Testis (tissue), 3 donors: Measurements from ENCODE around the gene GPR68. TPM values are rescaled to one million over a fixed set of nuclear protein-coding genes. Genes with fewer than 3 reads are reported as not detected.
"Not testable (repeated sequence)": the region's sequence is repeated elsewhere in the genome, so short reads cannot be mapped to it uniquely, and the experiment has no call there.

Experiments used
- DNase-seq: peaks from one replicate; pipeline ENCODE4 v3.0.0-alpha.2; 2019
- H3K27ac ChIP-seq, 2 donors: fragments of 200-600 bp; sonication (generic); one replicate each; pipeline ENCODE4 v1.5.1; 2019
- H3K27me3 ChIP-seq: fragments of 200-600 bp; sonication (generic); one replicate; pipeline ENCODE4 v1.5.1; 2019
- H3K36me3 ChIP-seq: fragments of 200-600 bp; sonication (generic); one replicate; pipeline ENCODE4 v1.5.1; 2017; ENCODE audit warnings: low read depth; ENCODE audit errors: missing control alignments
- H3K4me1 ChIP-seq: fragments of 200-600 bp; sonication (generic); one replicate; pipeline ENCODE4 v1.5.1; 2019
- H3K4me3 ChIP-seq, 2 donors: fragments of 200-600 bp; sonication (generic); one replicate each; pipeline ENCODE4 v1.5.1; 2017 to 2019
- H3K9me3 ChIP-seq: fragments of 200-600 bp; sonication (generic); one replicate; pipeline ENCODE4 v1.5.1; 2017
- POLR2A ChIP-seq: fragments of 450-650 bp; IDR thresholded peaks from one replicate; pipeline ENCODE4 v1.6.1; 2017; ENCODE audit warnings: antibody characterized with exemption, mild to moderate bottlenecking, moderate library complexity
- WGBS, 2 donors: methylation state at CpG; one replicate each; pipeline ENCODE4 v1.1.5; 2018; 5-methylcytosine and 5-hydroxymethylcytosine counted together
- intact Hi-C: fragments of 100-400 bp; cut with DNase I; formaldehyde crosslinking; loops from one replicate; pipeline ENCODE4 v1.15.1; 2023; ENCODE audit warnings: low total_unique reads
- polyA plus RNA-seq: library from polyadenylated mRNA; stranded (reverse); fragments of 350-450 nt; fragmentation: Illumina TruSeq; extraction: RNeasy Lipid Tissue Mini Kit (QIAGEN cat#74804); gene quantifications from one replicate; pipeline ENCODE4 v1.2.3, GENCODE V29; 2014; ENCODE audit warnings: low read depth, low replicate concordance; ENCODE audit not compliant: insufficient read depth
- total RNA-seq, 2 donors: library from RNA; depleted of rRNA; stranded (reverse); fragments of >200 nt; gene quantifications; one replicate each; pipeline ENCODE4 v1.2.3, GENCODE V29; 2016
- TF ChIP-seq, protein P1 (sequence below), 3 experiments: fragments of 450-650 bp in 2 of 3; fragments of 200-600 bp in 1 of 3; sonication (generic) in 1 of 3; IDR thresholded peaks; one replicate each; pipeline ENCODE4 v1.5.1; 2016 to 2019; ENCODE audit warnings: antibody characterized with exemption in 3 of 3, mild to moderate bottlenecking in 2 of 3, moderate library complexity in 1 of 3

GPR68 gene
- total and polyA plus RNA-seq, 3 donors from 2014 or later: 1.1 to 3.8 (median 2.4) TPM

- no peak for DNase-seq
- intact Hi-C loops: no loop called here
- Histone ChIP-seq H3K9me3 (no peaks in the 10 kb centered on the region), H3K4me1 (peaks cover 12% of the 10 kb centered on the region), H3K27me3 (no peaks in the 10 kb centered on the region), H3K4me3 (no peak overlapping the region), H3K27ac (no peak overlapping the region), H3K36me3 (no peaks in the 10 kb centered on the region)
- TF ChIP-seq, protein P1, sequence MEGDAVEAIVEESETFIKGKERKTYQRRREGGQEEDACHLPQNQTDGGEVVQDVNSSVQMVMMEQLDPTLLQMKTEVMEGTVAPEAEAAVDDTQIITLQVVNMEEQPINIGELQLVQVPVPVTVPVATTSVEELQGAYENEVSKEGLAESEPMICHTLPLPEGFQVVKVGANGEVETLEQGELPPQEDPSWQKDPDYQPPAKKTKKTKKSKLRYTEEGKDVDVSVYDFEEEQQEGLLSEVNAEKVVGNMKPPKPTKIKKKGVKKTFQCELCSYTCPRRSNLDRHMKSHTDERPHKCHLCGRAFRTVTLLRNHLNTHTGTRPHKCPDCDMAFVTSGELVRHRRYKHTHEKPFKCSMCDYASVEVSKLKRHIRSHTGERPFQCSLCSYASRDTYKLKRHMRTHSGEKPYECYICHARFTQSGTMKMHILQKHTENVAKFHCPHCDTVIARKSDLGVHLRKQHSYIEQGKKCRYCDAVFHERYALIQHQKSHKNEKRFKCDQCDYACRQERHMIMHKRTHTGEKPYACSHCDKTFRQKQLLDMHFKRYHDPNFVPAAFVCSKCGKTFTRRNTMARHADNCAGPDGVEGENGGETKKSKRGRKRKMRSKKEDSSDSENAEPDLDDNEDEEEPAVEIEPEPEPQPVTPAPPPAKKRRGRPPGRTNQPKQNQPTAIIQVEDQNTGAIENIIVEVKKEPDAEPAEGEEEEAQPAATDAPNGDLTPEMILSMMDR (IDR thresholded peaks at IDR 0.05): no peak
- no peak for TF ChIP-seq POLR2A
- 90 to 99% methylated on average over 15 of the region's 15 CpGs for WGBS, 2 donors
Measured at GRCh38 chr14:91246051-91246852, 1.7 kb upstream of the GPR68 start.

DNA sequence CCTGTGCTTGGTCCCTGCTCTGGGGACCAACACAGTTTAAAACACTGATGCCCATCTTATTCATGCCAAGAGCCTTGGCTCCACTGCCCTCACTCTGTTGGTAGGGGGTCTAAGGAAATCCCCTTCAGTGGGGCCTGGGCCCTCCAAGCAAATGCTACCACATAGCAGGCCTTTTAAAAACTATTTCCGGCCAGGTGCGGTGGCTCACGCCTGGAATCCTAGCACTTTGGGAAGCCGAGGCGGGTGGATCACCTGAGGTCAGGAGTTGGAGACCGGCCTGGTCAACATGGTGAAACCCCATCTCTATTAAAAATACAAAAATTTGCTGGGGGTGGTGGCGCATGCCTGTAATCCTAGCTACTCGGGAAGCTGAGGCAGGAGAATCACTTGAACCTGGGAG, 1.1 kb upstream of the GPR68 start:
- H3K4me1 ChIP-seq, H3K27me3 ChIP-seq, intact Hi-C loops, H3K27ac ChIP-seq, H3K36me3 ChIP-seq, H3K4me3 ChIP-seq, H3K9me3 ChIP-seq, DNase-seq: not testable (repeated sequence)
- 86 to 99% methylated on average over 8 of the region's 8 CpGs for WGBS, 2 donors

DNA sequence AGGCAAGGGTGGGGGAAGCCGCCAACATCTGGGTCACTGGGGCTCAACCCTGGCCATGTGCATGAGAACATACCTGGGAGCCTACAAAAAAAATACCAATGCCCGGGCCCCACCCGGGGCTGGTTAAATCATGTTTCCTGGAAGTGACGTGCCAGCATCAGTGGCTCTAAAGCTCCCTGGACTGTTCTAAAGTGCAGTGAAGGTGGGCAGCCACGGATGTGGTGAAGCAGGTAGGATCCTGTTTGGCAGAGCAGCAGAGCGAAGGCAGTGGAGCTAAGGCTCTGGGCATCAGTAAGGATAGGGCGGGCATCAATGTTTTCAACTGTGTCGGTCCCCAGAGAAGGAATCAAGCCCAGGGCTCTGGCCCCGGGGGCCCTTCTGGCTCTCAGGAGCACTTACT, 525 bp upstream of the GPR68 start:
- no peaks in the 10 kb centered on the region for H3K27me3 ChIP-seq
- DNase-seq: no peak
- H3K4me1 ChIP-seq: peaks cover 9% of the 10 kb centered on the region
- no peak overlapping the region for H3K4me3 ChIP-seq
- H3K36me3 ChIP-seq: no peaks in the 10 kb centered on the region
- 87 to 92% methylated on average over 9 of the region's 9 CpGs for WGBS, 2 donors
- intact Hi-C loops: no loop called here
- H3K27ac ChIP-seq: no peak overlapping the region
- H3K9me3 ChIP-seq: no peaks in the 10 kb centered on the region
- no peak for TF ChIP-seq POLR2A
- TF ChIP-seq, protein P1 (IDR thresholded peaks at IDR 0.05): no peak

- H3K4me3 ChIP-seq: no peak overlapping the region
- no peak for DNase-seq
- H3K9me3 ChIP-seq: no peaks in the 10 kb centered on the region
- WGBS, 2 donors: 81 to 86% methylated on average over 6 of the region's 6 CpGs
- peaks cover 9% of the 10 kb centered on the region for H3K4me1 ChIP-seq
- no peak for TF ChIP-seq POLR2A
- H3K27ac ChIP-seq: no peak overlapping the region
- intact Hi-C loops: no loop called here
- no peaks in the 10 kb centered on the region for H3K36me3 ChIP-seq
- H3K27me3 ChIP-seq: no peaks in the 10 kb centered on the region
Measured at GRCh38 chr14:91243074-91243471, 1.4 kb downstream of the GPR68 start.

GRCh38 chr14:91242635-91243034, 1.9 kb downstream of the GPR68 start:
- WGBS, 2 donors: 91 to 95% methylated on average over 4 of the region's 4 CpGs
- intact Hi-C loops: no loop called here
- Histone ChIP-seq H3K4me1 (peaks cover 9% of the 10 kb centered on the region), H3K27me3 (no peaks in the 10 kb centered on the region), H3K36me3 (no peaks in the 10 kb centered on the region), H3K9me3 (no peaks in the 10 kb centered on the region), H3K4me3 (no peak overlapping the region), H3K27ac (no peak overlapping the region)
- no peak for TF ChIP-seq POLR2A
- TF ChIP-seq, protein P1 (IDR thresholded peaks at IDR 0.05): no peak
- no peak for DNase-seq

DNA sequence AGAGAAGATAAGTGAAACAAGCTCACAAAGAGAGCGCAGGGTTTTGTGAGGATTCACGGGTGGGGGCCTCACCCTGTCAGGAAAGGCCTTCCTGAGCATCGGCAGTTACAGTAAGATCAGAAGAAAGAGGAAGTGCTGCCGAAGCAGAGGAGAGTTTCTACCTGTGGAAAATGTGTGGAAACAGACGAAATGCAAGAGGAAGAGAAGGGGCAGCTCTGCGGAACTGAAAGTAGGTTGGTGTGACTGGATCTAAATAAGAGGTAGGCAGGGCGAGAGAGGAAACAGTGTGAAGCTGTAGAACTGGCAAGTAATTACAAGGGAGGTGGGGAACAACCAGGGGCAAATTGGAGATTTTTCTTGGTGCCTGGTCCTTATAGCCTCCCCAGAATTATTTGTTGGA, 2.6 kb downstream of the GPR68 start:
- no peaks in the 10 kb centered on the region for H3K9me3 ChIP-seq

More for the DNA sequence above, 2.6 kb downstream of the GPR68 start:
- no peak overlapping the region for H3K4me3 ChIP-seq
- no peaks in the 10 kb centered on the region for H3K27me3 ChIP-seq
- no peaks in the 10 kb centered on the region for H3K36me3 ChIP-seq
- peaks cover 9% of the 10 kb centered on the region for H3K4me1 ChIP-seq
- DNase-seq: no peak
- no peak overlapping the region for H3K27ac ChIP-seq
- intact Hi-C loops: no loop called here
- WGBS, 2 donors: 80 to 85% methylated on average over 7 of the region's 7 CpGs
- TF ChIP-seq, protein P1 (IDR thresholded peaks at IDR 0.05): no peak
- no peak for TF ChIP-seq POLR2A
